NT2/D1 (cell line): ENCODE measurements around the gene PCSK7.

Source experiments
- SUZ12 ChIP-seq: IDR thresholded peaks from 2 replicates; pipeline ENCODE4 v1.6.1; 2011; ENCODE audit not compliant: insufficient read length, insufficient read depth; ENCODE audit errors: extremely low read depth
- YY1 ChIP-seq: IDR thresholded peaks from 2 replicates; pipeline ENCODE4 v1.6.1; 2011; ENCODE audit not compliant: insufficient read length, insufficient read depth
- ZNF274 ChIP-seq: IDR thresholded peaks from 2 replicates; pipeline ENCODE4 v1.6.1; 2011; ENCODE audit warnings: mild to moderate bottlenecking, low read depth, low read length

DNA sequence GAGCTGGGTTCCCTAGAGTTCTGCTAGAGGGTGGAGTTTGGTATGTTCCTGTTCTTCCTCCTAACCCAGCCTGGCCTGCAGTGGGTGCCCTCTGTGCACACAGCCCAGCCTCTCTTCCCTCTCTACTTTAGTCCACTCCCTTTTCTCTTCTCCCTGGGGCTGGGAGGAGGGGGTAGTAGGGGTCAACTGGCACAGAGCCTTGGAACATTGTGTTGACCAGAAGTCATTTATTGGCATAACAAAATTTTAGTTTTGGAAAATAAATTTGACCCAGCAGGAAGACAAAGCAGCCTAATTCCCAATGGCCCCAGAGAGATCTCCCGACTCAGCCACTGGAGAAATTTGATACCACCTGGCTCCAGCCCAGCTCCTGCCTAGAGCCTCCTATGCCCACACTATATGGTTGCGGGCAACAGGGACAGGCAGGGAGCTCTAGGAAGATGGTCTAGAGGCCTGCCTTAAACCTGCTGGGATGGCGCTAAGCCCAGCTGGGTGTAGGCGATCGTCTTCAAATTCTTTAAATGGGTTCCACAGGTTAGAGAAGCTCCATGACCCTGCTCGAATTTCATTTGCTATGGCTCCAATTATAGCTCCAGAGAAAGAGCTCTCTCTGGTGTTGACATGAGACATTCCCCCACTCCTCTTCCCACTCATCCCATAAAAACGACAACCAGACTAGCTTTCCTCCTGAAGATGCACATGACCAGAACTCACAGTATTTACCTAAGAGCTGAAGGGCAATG, 9.9 kb downstream of the PCSK7 start:
- TF ChIP-seq YY1 (no peak), ZNF274 (no peak), SUZ12 (no peak)
